ENCODE results near the gene DNAJA1. TPM values are rescaled to one million over a fixed set of nuclear protein-coding genes. Genes with fewer than 3 reads are reported as not detected.
A peak's percentile ranks its signal among the peaks of the same experiment; 100 is the strongest.
"Not testable (repeated sequence)": the region's sequence is repeated elsewhere in the genome, so short reads cannot be mapped to it uniquely, and the experiment has no call there.

DNAJA1 gene
- total RNA-seq, 1 experiment from 2014 or later: 266 TPM

DNA sequence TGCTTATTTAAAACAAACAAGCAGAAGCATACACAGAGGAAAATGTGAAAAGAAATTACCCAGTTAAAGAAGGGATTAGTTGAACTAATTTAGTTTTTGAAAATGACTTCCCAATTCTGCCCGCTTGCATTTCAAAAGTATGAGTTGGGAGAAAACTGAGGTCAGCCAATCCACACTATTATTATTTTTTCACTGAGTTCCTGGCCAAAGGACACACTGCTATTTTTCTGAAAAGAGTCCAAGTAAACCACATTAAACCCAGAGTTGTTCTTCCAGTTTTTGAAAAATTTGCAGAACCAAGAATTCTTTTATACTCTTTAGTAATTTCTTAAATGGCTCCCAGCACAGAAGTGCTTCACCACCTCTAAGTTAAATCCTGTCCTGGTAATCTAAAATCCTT is 43.9 kb downstream of the DNAJA1 start:
- DNase-seq (ENCODE audit: low spot score): no peak

GRCh38 chr9:33076046-33077004 is 51.3 kb downstream of the DNAJA1 start, which contains the start of gene SMU1:
Gene SMU1 (minus strand): TSS chr9:33076674. CDS start chr9:33076608, 66 bp downstream.
- in situ Hi-C loops (cut with HindIII; ENCODE audit: low sequenced_read_pairs): no loop called here
- DNase-seq (ENCODE audit: low spot score): peak; percentile 98

More for the DNA sequence above, 43.9 kb downstream of the DNAJA1 start:
- in situ Hi-C loops (cut with HindIII; ENCODE audit: low sequenced_read_pairs): no loop called here

DNA sequence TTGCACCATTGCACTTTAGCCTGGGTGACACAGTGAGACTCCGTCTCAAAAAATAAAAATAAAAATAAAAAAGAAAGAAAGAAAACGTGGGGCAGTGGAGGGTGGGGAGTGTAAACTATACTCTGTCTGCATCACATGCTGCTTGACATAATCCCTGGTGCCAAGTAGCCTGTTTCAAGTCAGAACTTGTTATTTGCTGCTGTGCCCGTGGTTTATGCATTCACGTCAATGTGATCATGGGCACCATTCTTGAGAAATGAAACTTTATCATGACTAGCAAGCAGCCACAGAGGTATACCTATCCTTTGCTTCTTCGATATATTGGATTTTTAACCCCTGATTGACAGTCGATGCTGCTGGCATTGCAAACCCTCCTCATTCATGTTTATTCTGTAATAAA is 55.5 kb downstream of the DNAJA1 start:
- in situ Hi-C loops (cut with HindIII; ENCODE audit: low sequenced_read_pairs): no loop called here
- no peak for DNase-seq (ENCODE audit: low spot score)

- peak; percentile 90 for DNase-seq (ENCODE audit: low spot score)
- in situ Hi-C loops (cut with HindIII; ENCODE audit: low sequenced_read_pairs): no loop called here
Observed at GRCh38 chr9:33081128-33081851, 56.2 kb downstream of the DNAJA1 start.

GRCh38 chr9:33082128-33082527 is 57.1 kb downstream of the DNAJA1 start:
- in situ Hi-C loops (cut with HindIII; ENCODE audit: low sequenced_read_pairs): no loop called here
- no peak for DNase-seq (ENCODE audit: low spot score)

DNA sequence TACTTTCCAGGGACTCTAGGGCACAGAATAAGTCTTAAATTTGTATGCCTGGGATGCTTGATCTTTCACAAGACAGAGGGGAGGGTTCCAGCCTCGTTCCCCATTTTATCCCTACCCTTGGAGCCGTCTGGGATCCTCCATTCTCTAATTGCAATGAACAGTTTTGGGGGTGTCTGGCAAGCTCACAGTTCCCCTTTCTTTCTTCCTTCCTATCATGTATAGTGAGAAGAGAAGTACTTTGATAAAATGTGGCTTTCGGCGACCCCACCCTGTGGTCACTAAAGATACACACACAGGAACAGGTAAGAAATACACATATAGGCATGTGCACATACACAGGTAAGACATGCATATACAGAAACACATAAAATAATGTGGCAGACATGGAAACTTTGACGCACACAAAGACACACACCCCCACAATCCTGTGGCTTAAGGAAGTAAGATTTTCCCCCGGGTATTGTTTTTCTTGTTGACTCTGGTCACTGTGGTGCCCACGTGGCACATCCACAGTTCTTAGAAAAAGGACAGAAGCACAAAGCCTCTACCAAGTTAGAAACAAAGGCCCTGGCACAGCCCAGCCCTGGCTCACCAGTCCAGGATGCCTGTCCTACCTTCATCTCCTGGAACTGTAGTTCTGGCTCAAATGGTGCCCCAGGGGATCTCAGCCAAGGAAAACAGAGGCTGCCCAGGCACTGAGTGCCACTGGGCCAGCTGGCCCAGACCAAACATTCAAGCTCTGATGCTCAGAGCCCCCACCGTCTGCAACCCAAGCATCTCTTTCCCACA is 57.7 kb downstream of the DNAJA1 start:
- DNase-seq (ENCODE audit: low spot score): peak; percentile 81
- in situ Hi-C loops (cut with HindIII; ENCODE audit: low sequenced_read_pairs): no loop called here

DNA sequence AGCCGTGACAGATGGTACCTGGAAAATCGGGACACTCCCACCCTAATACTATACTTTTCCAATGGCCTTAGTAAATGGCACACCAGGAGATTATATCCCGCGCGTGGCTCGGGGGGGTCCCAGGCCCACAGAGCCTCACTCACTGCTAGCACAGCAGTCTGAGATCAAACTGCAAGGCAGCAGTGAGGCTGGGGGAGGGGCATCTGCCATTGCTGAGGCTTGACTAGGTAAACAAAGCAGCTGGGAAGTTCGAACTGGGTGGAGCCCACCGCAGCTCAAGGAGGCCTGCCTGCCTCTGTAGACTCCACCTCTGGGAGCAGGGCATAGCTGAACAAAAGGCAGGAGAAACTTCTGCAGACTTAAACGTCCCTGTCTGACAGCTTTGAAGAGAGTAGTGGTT is 60.6 kb downstream of the DNAJA1 start:
- in situ Hi-C loops (cut with HindIII; ENCODE audit: low sequenced_read_pairs); DNase-seq (ENCODE audit: low spot score): not testable (repeated sequence)

Other genes with a start within 250 kb of the DNAJA1 start
- gene TMEM215, start 241.7 kb upstream of the DNAJA1 start, total RNA-seq (2014; rRNA removed; shearing (Covaris generic)): not detected in 2 replicates
- 41.4 and 47.5 TPM in 2 replicates for gene APTX, start 23.6 kb upstream of the DNAJA1 start, total RNA-seq (2014; rRNA removed; shearing (Covaris generic))
- gene SMU1, start 51.4 kb downstream of the DNAJA1 start, total RNA-seq (2014; rRNA removed; shearing (Covaris generic)): 34.4 and 49.4 TPM in 2 replicates
- gene B4GALT1, start 142.1 kb downstream of the DNAJA1 start, total RNA-seq (2014; rRNA removed; shearing (Covaris generic)): 15.1 and 15.3 TPM in 2 replicates
- gene SPINK4, start 214.9 kb downstream of the DNAJA1 start, total RNA-seq (2014; rRNA removed; shearing (Covaris generic)): not detected in 2 replicates
- gene BAG1, start 239.4 kb downstream of the DNAJA1 start, total RNA-seq (2014; rRNA removed; shearing (Covaris generic)): 58.1 and 84.4 TPM in 2 replicates
- gene CHMP5, start 239.8 kb downstream of the DNAJA1 start, total RNA-seq (2014; rRNA removed; shearing (Covaris generic)): 70.0 and 93.2 TPM in 2 replicates

Measured in G401 (cell line).